Activated CD4-positive, CD25-positive, alpha-beta regulatory T cell treated with anti-CD3 and anti-CD28 coated beads, Interleukin-2, amount 50 U/mL, for 72 hours (primary cell): Measurements from ENCODE around the gene LUC7L2.
"Not testable (repeated sequence)": the region's sequence is repeated elsewhere in the genome, so short reads cannot be mapped to it uniquely, and the experiment has no call there.

ENCODE experiments used
- DNase-seq: peaks from one replicate; pipeline ENCODE4 v3.0.0; 2021

LUC7L2 gene

DNA sequence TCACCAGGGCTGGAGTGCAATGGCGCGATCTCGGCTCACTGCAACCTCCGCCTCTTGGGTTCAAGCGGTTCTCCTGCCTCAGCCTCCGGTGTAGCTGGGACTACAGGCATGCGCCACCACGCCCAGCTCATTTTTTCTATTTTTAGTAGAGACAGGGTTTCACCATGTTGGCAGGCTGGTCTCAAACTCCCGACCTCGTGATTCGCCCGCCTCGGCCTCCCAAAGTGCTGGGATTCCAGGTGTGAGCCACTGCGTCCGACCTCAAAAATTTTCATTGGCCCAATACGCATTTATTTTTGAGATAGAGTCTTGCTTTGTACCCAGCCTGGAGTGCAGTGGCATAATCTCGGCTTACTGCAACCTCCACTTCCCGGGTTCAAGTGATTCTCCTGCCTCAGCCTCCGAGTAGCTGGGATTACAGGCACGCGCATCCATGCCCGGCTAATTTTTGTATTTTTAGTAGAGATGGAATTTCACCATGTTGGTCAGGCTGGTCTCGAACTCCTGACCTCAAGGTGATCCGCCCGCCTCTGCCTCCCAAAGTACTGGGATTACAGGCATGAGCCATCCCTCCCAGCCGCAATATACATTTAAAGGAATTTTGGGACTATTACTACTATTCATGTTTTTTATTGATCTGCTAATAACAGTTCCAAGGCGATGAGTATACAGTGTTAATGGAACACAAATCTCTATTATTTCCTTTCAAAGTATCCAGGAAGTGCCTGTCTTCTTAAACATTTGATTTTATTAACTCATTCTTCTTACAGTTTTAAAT is 1.8 kb upstream of the LUC7L2 start:
- not testable (repeated sequence) for DNase-seq

GRCh38 chr7:139358541-139359365 is 941 bp upstream of the LUC7L2 start:
- DNase-seq = peak; percentile 46

DNA sequence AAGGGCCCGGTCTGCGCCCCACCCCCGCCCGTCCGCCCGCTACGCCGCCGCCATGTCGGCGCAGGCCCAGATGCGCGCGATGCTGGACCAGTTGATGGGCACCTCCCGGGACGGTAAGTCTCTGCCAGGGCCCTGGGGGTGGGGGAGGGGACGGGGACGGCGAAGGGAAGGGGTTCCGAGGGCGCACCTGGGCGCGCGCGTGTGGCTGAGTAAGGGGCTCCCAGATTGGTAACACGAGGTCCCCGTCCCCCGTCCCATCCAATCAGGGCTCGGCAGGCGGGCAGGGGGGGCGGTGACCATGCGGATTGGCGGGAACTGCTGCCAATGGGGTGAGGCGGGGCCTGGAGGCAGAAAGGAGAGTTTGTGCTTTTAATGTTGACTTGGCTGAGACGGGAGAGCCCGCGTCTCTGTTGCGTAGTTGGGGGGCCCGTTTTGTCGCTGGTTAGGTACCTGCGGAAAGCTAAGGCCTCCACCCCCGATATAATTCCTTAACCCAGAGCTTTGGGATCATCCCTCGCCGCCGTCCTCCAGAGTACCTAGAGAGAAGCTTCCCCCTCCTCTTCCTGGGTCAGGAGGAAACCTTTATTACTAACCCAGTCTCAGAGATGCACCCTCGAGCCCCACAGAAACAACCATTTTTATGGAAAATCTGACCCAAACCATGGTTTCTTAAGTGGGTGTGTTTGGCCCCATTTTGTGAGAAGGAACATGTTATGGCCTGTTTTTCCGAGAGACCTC is 685 bp downstream of the LUC7L2 start:
- DNase-seq = peak; percentile 98

GRCh38 chr7:139360948-139361307 is 1.2 kb downstream of the LUC7L2 start:
- no peak for DNase-seq

- DNase-seq = no peak
Observed at GRCh38 chr7:139361523-139361922, 1.8 kb downstream of the LUC7L2 start.

GRCh38 chr7:139362302-139362701 is 2.6 kb downstream of the LUC7L2 start:
- no peak for DNase-seq

GRCh38 chr7:139362981-139363380 is 3.3 kb downstream of the LUC7L2 start:
- no peak for DNase-seq

DNA sequence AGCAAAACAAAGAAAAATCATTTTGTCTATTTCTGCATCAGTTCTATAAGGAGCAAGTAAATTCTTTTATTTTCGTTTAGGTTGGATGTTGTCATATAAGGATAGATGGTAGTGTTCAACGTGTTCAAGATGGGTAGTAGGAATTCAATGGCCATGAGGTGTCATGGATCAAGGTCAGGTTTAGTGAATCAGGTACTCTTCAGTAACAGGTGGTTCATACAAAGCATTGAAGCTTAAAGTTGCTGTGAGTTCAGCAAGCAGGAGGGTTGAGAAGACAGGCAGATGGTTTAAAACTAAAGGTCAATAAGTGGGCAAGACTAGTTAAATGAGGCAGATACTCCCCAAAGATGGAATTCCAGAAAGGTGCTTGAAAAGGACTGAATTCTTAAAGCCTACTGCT is 5.6 kb downstream of the LUC7L2 start:
- no peak for DNase-seq

DNA sequence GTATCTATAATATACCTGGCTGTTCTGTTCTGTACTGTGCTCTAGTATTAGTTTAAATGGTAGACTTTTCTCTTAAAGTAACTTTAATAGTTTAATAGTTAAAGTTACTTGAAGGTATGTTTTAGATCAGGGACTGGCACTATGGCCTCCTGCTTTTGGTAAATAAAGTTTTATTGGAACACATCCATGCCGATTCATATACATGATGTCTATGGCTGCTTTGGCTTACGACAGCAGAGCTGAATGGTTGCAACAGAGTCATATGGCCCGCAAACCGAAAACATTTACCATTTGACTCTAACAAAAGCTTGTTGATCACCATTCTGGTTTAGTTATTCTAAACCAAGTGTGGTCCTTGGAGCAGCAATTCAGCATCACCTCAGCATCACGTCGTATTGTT is 6.7 kb downstream of the LUC7L2 start:
- DNase-seq = no peak

DNA sequence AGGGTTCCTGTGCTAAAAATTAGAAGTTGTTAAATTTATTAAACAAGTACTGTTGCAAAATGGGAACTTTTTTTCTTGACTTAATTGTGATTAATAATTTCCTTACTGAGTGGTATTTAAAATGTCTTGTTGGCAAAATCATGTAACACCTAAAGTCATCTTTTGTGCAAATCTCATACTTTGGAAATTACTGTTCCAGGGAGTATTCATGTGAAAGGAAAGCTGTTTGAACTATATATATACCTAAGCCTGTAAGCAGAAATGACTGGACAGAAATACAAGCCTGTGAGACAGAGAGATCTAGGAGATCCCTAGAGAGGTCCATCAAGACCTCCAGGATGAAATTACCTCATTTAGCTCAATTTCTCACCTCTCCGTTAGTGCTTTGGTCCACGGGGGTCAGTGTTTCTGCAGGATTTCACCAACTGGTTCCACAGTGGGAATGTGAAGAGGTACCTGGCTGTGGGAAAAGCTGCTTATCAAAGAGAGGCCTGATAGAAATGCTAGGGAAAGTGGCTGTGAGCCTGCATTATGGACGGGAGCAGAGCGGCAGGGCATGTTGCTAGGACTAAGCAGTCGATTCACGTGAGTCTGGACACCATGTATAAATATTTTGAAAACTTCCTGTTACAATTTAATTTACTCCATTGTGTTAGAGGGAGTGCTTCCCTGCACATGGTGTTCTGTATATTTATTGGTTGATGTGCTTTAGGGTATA is 7.9 kb downstream of the LUC7L2 start:
- no peak for DNase-seq

GRCh38 chr7:139370301-139370942 is 10.7 kb downstream of the LUC7L2 start:
- no peak for DNase-seq

DNA sequence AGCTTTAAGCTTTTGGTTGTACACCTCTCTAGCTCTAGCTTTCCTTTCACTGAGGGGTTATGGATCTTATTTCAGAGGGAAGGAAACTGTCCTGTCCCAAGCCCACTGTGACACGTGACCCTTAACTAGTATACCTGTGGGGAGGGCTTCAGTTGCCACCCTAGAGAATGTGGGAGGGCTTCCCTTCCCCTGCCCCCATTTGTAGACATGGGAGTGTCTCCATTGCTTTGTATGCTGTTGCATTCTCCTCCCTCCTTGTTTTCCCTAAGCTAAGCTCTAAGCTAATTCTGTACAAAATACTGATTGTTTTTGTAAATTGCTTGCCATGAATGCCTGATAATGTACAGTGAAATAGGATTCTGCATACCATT is 11.2 kb downstream of the LUC7L2 start:
- no peak for DNase-seq

DNA sequence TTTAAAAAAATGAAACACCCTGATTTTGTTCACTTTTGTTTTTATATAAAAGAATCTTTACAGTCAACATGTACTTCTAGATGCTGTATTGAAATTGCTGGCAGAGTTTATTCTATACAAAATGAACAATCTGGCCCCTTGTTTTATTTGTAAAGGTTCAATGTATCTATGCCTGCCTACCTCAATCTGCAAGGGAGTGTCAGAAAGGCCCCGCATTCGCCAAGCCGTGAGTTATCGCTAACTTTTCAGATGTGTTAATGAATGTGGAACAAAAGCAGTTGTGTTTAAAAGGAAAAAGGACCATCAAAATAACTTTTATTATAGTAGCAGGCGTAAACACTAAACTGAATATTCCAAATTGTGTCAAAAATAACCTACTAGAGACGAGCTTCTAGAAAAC is 14.6 kb downstream of the LUC7L2 start:
- DNase-seq = no peak

DNA sequence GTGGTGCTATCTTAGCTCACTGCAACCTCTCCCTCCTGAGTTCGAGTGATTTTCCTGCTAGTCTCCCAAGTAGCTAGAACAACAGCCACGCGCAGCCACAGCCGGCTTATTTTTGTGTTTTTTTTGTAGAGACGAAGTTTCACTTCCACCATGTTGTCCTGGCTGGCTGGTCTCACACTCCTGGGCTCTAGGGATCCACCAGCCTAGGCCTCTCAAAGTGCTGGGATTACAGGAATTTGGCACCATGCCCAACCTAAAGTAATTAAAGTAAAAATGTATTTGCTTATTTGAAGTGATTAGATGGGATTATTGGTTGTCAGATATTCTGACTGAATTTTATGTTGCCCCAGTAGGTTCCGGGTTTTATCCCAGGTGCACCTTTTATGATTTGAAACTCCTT is 22.7 kb downstream of the LUC7L2 start:
- DNase-seq = no peak

GRCh38 chr7:139384611-139385010 is 24.9 kb downstream of the LUC7L2 start:
- DNase-seq = no peak

GRCh38 chr7:139387594-139387993 is 27.9 kb downstream of the LUC7L2 start:
- no peak for DNase-seq

GRCh38 chr7:139389091-139389490 is 29.4 kb downstream of the LUC7L2 start:
- no peak for DNase-seq

GRCh38 chr7:139389774-139390173 is 30.1 kb downstream of the LUC7L2 start:
- no peak for DNase-seq

- DNase-seq = no peak
Observed at GRCh38 chr7:139393621-139394211, 34.0 kb downstream of the LUC7L2 start.

DNA sequence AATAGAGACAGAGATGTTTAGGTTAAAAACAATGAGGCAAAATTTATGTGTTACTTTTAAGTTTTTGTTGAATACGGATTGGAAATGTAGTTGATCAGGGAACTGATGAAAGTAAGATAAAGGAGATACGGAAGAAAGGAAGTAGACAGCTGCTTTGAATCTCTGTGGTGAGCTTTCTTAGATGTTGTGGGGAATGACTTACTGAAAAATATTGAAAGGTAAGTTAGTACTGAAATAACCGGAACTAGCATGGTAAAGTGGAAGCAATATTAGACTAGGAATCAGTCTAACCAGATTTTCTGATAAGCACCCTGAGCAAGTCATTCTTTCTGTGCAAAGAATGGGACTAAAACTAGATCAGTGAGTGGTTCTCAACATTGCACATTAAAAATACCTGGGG is 34.8 kb downstream of the LUC7L2 start:
- DNase-seq = no peak

DNA sequence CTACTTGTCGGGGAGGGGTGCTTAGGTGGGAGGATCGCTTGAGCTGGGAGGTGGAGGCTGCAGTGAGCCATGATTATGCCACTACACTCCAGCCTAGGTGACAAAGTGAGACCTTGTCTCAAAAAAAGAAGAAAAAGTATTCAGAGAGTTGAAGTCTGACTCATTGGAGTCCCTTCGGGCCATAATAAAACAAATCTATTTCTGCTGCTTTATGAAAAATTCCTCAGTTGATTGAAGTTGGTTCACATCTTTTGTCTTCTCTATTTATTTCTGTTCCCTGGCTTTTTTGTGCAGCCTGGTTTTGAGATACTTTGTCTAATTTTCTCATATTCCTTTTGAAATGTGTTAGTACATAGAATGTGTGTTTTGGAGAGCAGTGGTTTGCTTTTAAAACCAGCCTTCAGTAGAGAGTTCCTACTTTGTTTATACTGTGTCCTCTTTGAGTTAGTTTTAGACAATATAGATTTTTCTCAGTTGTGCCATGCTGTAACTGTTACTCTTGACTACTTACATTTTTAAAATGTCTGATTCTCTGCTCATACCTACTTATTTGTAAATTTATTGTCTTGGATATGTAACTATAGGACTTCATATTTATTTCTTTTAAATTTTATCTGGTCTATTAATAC is 36.7 kb downstream of the LUC7L2 start:
- no peak for DNase-seq

- DNase-seq = no peak
Observed at GRCh38 chr7:139397192-139397591, 37.5 kb downstream of the LUC7L2 start.
